Type B pancreatic cell (in vitro differentiated cells): Measurements from ENCODE around the gene TBL1X. TPM values are rescaled to one million over a fixed set of nuclear protein-coding genes. Genes with fewer than 3 reads are reported as not detected.

ENCODE experiments used
- DNase-seq: peaks from one replicate; pipeline ENCODE4 v3.0.0; 2021; ENCODE audit warnings: mixed read lengths; ENCODE audit not compliant: unreplicated experiment; ENCODE audit errors: extremely low spot score
- H3K27ac Mint-ChIP-seq: 2 replicates; pipeline ENCODE4 v1.8.0; 2021; ENCODE audit warnings: mild to moderate bottlenecking, mixed read lengths
- H3K27me3 Mint-ChIP-seq: 2 replicates; pipeline ENCODE4 v1.8.0; 2021; ENCODE audit warnings: mixed read lengths
- H3K36me3 Mint-ChIP-seq: 2 replicates; pipeline ENCODE4 v1.8.0; 2021; ENCODE audit warnings: mixed read lengths
- H3K4me1 Mint-ChIP-seq: one replicate; pipeline ENCODE4 v1.8.0; 2021; ENCODE audit warnings: mixed read lengths; ENCODE audit not compliant: unreplicated experiment
- H3K4me3 Mint-ChIP-seq: 2 replicates; pipeline ENCODE4 v1.8.0; 2021; ENCODE audit warnings: mild to moderate bottlenecking, mixed read lengths
- H3K9me3 Mint-ChIP-seq: 2 replicates; pipeline ENCODE4 v1.8.0; 2021; ENCODE audit warnings: mixed read lengths
- total RNA-seq: library from RNA; stranded (reverse); gene quantifications from 2 replicates; pipeline ENCODE4 v1.2.1, GENCODE V29; 2021; ENCODE audit warnings: low replicate concordance
- TF ChIP-seq, protein P1 (sequence below): fragments of 200-600 bp; sonication (generic); conservative IDR thresholded peaks from 2 replicates; pipeline ENCODE4 v1.5.0; 2021; ENCODE audit warnings: antibody characterized with exemption, mild to moderate bottlenecking

Gene TBL1X
- total RNA-seq, 1 donor from 2014 or later = 41.3 TPM

DNA sequence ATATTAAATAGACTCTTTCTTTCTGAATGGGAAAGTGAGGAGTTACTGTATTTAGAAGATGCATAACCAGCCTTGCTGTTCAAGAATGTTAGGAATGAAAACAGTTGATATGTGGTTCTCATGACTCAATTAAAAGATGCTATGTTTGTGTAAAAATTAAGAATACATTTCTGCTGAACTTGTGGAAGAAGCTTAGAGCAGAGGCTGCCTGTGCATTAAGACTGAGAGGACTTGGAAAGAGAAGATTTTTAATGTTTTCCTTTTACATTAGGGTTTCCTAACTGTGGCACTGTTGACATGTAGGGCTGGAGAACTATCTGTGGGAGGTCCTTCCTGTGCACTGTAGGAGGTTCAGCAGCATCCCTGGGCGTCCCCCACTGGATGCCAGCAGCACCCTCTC, 163.1 kb downstream of the TBL1X start:
- TF ChIP-seq, protein P1, sequence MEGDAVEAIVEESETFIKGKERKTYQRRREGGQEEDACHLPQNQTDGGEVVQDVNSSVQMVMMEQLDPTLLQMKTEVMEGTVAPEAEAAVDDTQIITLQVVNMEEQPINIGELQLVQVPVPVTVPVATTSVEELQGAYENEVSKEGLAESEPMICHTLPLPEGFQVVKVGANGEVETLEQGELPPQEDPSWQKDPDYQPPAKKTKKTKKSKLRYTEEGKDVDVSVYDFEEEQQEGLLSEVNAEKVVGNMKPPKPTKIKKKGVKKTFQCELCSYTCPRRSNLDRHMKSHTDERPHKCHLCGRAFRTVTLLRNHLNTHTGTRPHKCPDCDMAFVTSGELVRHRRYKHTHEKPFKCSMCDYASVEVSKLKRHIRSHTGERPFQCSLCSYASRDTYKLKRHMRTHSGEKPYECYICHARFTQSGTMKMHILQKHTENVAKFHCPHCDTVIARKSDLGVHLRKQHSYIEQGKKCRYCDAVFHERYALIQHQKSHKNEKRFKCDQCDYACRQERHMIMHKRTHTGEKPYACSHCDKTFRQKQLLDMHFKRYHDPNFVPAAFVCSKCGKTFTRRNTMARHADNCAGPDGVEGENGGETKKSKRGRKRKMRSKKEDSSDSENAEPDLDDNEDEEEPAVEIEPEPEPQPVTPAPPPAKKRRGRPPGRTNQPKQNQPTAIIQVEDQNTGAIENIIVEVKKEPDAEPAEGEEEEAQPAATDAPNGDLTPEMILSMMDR = no peak
- no peak for DNase-seq
- Mint-ChIP-seq H3K4me3 (no peak overlapping the region), H3K4me1 (no peaks in the 10 kb centered on the region), H3K27ac (no peak overlapping the region), H3K27me3 (no peaks in the 10 kb centered on the region), H3K36me3 (no peaks in the 10 kb centered on the region), H3K9me3 (no peaks in the 10 kb centered on the region)

DNA sequence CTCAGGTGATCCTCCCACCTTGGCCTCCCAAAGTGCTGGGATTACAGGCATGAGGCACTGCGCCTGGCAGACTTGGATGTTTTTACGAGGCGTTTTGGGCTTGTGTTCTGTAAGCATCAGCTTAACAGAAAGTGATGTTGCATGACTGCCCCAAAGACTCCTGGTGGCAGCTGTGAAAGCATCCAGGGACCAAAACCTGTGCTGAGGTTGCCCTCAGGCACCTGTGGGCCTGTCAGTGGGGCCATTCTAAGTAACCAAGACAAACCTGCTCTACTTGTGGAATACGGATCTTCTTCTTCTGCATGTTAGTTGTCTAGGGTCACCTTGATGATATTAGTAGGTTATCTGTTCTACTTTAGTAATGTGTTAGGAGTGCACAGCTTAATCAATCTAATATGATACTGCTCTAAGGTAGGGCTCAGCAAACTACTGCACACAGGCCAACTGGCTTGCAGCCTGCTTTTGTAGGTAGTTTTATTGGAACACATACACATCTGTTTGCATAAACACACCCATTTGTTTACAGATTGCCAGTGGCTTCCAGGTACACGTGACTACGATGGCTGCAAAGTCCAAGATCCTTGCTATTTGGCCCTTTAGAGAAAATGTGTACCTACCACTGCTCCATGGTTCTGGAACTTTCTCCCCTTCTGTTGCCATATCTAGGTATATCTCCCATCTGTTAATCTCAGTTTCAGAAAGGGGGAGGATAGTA, 164.1 kb downstream of the TBL1X start:
- H3K36me3 Mint-ChIP-seq = no peaks in the 10 kb centered on the region
- H3K9me3 Mint-ChIP-seq = no peaks in the 10 kb centered on the region
- DNase-seq = no peak
- no peak overlapping the region for H3K27ac Mint-ChIP-seq
- H3K27me3 Mint-ChIP-seq = no peaks in the 10 kb centered on the region
- TF ChIP-seq, protein P1 = no peak
- H3K4me3 Mint-ChIP-seq = no peak overlapping the region
- no peaks in the 10 kb centered on the region for H3K4me1 Mint-ChIP-seq

DNA sequence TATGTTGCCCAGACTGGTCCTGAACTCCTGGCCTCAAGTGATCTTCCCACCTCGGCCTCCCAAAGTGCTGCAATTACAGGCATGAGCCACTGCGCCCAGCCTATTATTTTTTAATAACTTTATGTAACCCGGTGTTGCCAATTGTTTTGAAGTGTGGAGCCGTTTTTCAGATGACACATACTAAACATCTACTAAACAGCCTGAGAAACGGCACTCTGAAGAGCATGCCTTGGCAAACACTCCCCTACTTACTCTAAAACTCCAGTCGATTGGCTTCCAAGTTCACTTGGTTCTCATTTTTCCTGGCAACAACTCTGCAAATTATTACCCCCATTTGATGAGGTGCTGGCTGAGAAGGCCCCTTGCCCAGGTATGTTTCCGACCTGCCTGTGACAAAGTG, 169.7 kb downstream of the TBL1X start:
- DNase-seq = no peak
- TF ChIP-seq, protein P1 = no peak
- H3K27me3 Mint-ChIP-seq = no peaks in the 10 kb centered on the region
- H3K36me3 Mint-ChIP-seq = no peaks in the 10 kb centered on the region
- H3K4me1 Mint-ChIP-seq = no peaks in the 10 kb centered on the region
- no peak overlapping the region for H3K27ac Mint-ChIP-seq
- peaks cover 6% of the 10 kb centered on the region for H3K9me3 Mint-ChIP-seq
- no peak overlapping the region for H3K4me3 Mint-ChIP-seq

- Mint-ChIP-seq H3K27me3 (no peaks in the 10 kb centered on the region), H3K27ac (no peak overlapping the region), H3K9me3 (peaks cover 6% of the 10 kb centered on the region), H3K4me1 (no peaks in the 10 kb centered on the region), H3K36me3 (no peaks in the 10 kb centered on the region), H3K4me3 (no peak overlapping the region)
- DNase-seq = no peak
- TF ChIP-seq, protein P1 = no peak
Observed at GRCh38 chrX:9635368-9635767, 170.5 kb downstream of the TBL1X start.

DNA sequence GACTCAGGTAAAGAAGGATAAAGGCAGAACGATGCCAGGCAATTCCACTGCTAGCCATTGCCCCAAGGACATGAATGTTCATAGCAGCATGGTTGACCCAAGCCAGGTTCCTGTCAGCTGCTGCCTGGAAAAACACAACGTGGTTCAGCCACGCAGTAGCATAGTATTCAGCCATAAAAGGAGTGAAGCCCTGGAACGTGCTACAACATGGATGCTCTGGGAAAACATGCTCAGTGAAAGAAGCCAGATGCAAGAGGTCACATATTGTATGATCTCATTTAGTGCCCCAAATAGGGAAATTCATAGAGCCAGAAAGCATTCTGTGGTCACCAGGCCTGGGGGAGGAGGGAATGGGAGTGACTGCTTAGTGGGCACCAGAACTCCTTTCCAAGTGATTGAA, 170.9 kb downstream of the TBL1X start:
- Mint-ChIP-seq H3K27me3 (no peaks in the 10 kb centered on the region), H3K36me3 (no peaks in the 10 kb centered on the region), H3K9me3 (peaks cover 6% of the 10 kb centered on the region), H3K27ac (no peak overlapping the region), H3K4me3 (no peak overlapping the region), H3K4me1 (no peaks in the 10 kb centered on the region)
- DNase-seq = no peak
- TF ChIP-seq, protein P1 = no peak
